Upper lobe of right lung (tissue), 1 donor: ENCODE measurements around the gene NFIC. TPM values are rescaled to one million over a fixed set of nuclear protein-coding genes. Genes with fewer than 3 reads are reported as not detected.
A peak's percentile ranks its signal among the peaks of the same experiment; 100 is the strongest.
"Not testable (repeated sequence)": the region's sequence is repeated elsewhere in the genome, so short reads cannot be mapped to it uniquely, and the experiment has no call there.

Experiments used
- ATAC-seq: fragments of 200-7000 bp; cut with Tn5 transposase; one replicate; pipeline ENCODE4 v1.9.1; 2020; ENCODE audit warnings: mild to moderate bottlenecking, moderate library complexity
- DNase-seq: peaks from one replicate; pipeline ENCODE4 v3.0.0-alpha.2; 2020
- H3K27ac ChIP-seq: fragments of 200-600 bp; one replicate; pipeline ENCODE4 v1.8.0; 2022
- H3K27me3 ChIP-seq: fragments of 200-600 bp; one replicate; pipeline ENCODE4 v1.8.0; 2022; ENCODE audit warnings: mild to moderate bottlenecking
- H3K36me3 ChIP-seq: fragments of 200-600 bp; one replicate; pipeline ENCODE4 v1.8.0; 2022
- H3K4me1 ChIP-seq: fragments of 200-600 bp; one replicate; pipeline ENCODE4 v1.8.0; 2022
- H3K4me3 ChIP-seq: fragments of 200-600 bp; one replicate; pipeline ENCODE4 v1.8.0; 2022; ENCODE audit warnings: mild to moderate bottlenecking
- H3K9me3 ChIP-seq: fragments of 200-600 bp; one replicate; pipeline ENCODE4 v1.8.0; 2022
- intact Hi-C: fragments of 100-400 bp; cut with DNase I; formaldehyde crosslinking; loops from one replicate; pipeline ENCODE4 v1.11.0; 2022
- total RNA-seq: library from RNA; stranded (reverse); fragmentation: NEBNext Ultra II Directional; extraction: Animal tissue kit (Norgen Biotek cat#: 25700); gene quantifications from one replicate; pipeline ENCODE4 v1.2.1, GENCODE V29; 2021
- TF ChIP-seq, protein P1 (sequence below): fragments of 200-600 bp; IDR thresholded peaks from one replicate; pipeline ENCODE4 v1.8.0; 2022; ENCODE audit warnings: antibody characterized with exemption
- donor health status: DM: no; HTN: yes; CAD: no; lungs with severe emphysema.

The NFIC gene
- total RNA-seq, 1 donor from 2014 or later = 150 TPM

DNA sequence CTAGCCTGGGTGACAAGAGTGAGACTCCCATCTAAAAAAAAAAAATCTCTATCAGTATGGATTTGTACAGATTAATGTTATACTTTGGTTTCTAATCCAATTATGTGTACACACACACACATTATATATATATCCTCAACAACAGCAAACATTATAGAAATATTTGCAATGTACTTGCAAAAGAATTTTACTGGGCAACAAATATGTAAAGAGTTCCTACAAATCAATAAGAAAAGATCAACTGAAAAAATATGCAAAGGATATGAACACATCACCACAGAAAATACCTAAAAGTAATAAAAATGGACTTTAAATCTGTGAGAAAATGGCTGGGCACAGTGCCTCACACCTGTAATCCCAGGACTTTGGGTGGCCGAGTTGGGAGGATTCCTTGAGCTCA lies 40.9 kb upstream of the NFIC start:
- TF ChIP-seq, protein P1, sequence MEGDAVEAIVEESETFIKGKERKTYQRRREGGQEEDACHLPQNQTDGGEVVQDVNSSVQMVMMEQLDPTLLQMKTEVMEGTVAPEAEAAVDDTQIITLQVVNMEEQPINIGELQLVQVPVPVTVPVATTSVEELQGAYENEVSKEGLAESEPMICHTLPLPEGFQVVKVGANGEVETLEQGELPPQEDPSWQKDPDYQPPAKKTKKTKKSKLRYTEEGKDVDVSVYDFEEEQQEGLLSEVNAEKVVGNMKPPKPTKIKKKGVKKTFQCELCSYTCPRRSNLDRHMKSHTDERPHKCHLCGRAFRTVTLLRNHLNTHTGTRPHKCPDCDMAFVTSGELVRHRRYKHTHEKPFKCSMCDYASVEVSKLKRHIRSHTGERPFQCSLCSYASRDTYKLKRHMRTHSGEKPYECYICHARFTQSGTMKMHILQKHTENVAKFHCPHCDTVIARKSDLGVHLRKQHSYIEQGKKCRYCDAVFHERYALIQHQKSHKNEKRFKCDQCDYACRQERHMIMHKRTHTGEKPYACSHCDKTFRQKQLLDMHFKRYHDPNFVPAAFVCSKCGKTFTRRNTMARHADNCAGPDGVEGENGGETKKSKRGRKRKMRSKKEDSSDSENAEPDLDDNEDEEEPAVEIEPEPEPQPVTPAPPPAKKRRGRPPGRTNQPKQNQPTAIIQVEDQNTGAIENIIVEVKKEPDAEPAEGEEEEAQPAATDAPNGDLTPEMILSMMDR = no peak
- H3K27me3 ChIP-seq = peaks cover 6% of the 10 kb centered on the region
- no peaks in the 10 kb centered on the region for H3K36me3 ChIP-seq
- ATAC-seq (no peak), DNase-seq (no peak)
- no peak overlapping the region for H3K27ac ChIP-seq
- no peak overlapping the region for H3K4me3 ChIP-seq
- H3K4me1 ChIP-seq = no peaks in the 10 kb centered on the region
- intact Hi-C loops = loop anchor here (5.0 kb wide), 1 partner anchor 107 kb away; no protein-coding TSS in a partner anchor
- H3K9me3 ChIP-seq = no peaks in the 10 kb centered on the region

DNA sequence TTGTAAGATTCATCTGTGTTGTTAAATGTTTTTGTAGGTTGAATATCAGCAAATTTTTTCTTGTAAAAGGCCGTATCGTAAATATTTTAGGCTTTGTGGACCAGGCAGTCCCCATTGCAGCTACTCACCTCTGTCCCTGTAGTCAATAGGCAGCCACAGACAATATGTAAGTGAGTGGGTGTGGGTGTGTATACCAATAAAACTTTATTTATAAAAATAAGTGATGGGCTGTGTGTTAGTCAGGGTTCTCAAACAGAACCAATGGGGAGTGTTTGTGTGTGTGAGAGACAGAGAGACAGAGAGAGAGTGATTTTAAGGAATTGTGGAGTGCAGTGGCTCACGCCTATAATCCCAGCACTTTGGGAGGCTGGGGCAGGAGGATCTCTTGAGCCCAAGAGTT lies 37.6 kb upstream of the NFIC start:
- H3K9me3 ChIP-seq = no peaks in the 10 kb centered on the region
- no peak for DNase-seq
- H3K4me1 ChIP-seq = no peaks in the 10 kb centered on the region
- H3K36me3 ChIP-seq = no peaks in the 10 kb centered on the region
- intact Hi-C loops = loop anchor here (5.0 kb wide), 1 partner anchor 104 kb away; no protein-coding TSS in a partner anchor
- H3K4me3 ChIP-seq = no peak overlapping the region
- H3K27ac ChIP-seq = no peak overlapping the region
- TF ChIP-seq, protein P1 = no peak
- H3K27me3 ChIP-seq = no peaks in the 10 kb centered on the region
- no peak for ATAC-seq

DNA sequence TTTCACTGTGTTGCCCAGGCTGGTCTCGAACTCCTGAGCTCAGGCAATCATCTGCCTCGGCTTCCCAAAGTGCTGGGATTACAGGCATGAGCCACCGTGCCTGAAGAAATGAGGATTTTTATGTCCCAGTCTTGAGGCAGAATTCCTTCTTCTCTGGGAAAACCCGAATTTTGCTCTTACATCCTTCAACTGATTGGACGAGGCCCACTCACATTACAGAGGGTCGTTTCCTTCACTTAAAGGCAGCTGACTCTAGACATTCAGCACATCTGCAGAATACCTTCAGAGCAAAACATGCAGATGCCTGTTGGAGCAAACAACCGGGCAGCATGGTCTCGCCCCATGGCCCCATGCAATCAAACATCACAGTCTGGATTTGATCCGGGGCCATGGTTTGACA lies 36.3 kb upstream of the NFIC start:
- ATAC-seq (no peak), DNase-seq (no peak)
- Histone ChIP-seq H3K9me3 (no peaks in the 10 kb centered on the region), H3K4me3 (no peak overlapping the region), H3K27ac (no peak overlapping the region), H3K36me3 (no peaks in the 10 kb centered on the region), H3K27me3 (no peaks in the 10 kb centered on the region), H3K4me1 (peaks cover 1% of the 10 kb centered on the region)
- TF ChIP-seq, protein P1 = no peak
- intact Hi-C loops = no loop called here

DNA sequence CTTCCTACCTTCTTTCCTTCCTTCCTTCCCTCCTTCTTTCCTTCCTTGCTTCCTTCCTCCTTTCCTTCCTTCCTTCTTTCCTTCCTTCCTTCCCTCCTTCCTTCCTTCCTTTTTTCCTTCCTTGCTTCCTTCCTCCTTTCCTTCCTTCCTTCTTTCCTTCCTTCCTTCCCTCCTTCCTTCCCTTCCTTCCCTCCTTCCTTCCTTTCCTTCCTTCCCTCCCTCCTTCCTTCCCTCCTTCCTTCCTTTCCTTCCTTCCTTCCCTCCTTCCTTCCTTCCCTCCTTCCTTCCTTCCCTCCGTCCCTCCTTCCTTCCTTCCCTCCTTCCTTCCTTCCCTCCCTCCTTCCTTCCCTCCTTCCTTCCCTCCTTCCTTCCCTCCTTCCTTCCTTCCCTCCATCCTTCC lies 34.2 kb upstream of the NFIC start:
- H3K9me3 ChIP-seq, H3K36me3 ChIP-seq, intact Hi-C loops, H3K27ac ChIP-seq, H3K4me3 ChIP-seq, DNase-seq, H3K27me3 ChIP-seq, ATAC-seq: not testable (repeated sequence)
- peaks cover 22% of the 10 kb centered on the region for H3K4me1 ChIP-seq

DNA sequence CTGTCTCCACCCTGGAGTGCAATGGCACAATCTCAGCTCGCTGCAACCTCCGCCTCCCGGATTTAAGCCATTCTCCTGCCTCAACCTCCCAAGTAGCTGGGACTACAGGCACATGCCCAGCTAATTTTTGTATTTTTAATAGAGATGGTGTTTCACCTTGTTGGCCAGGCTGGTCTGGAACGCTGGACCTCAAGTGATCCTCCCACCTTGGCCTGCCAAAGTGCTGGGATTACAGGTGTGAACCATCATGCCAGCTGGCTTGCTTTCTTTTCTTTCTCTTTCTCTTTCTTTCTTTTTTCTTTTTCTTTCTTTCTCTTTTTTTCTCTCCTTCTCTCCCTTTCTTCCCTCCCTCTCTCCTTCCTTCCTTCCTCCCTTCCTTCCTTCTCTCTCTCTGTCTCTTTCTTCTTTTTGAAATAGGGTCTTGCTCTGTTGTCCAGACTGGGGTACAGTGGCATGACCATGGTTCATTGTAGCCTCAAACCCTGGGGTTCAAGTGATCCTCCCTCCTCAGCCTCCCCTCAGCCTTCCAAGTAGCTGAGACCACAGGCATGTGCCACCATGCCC lies 33.3 kb upstream of the NFIC start:
- H3K36me3 ChIP-seq = no peaks in the 10 kb centered on the region
- TF ChIP-seq, protein P1 = no peak
- H3K27ac ChIP-seq = no peak overlapping the region
- ATAC-seq (no peak), DNase-seq (no peak)
- peaks cover 30% of the 10 kb centered on the region for H3K4me1 ChIP-seq
- no peak overlapping the region for H3K4me3 ChIP-seq
- intact Hi-C loops = no loop called here
- no peaks in the 10 kb centered on the region for H3K27me3 ChIP-seq
- H3K9me3 ChIP-seq = no peaks in the 10 kb centered on the region

DNA sequence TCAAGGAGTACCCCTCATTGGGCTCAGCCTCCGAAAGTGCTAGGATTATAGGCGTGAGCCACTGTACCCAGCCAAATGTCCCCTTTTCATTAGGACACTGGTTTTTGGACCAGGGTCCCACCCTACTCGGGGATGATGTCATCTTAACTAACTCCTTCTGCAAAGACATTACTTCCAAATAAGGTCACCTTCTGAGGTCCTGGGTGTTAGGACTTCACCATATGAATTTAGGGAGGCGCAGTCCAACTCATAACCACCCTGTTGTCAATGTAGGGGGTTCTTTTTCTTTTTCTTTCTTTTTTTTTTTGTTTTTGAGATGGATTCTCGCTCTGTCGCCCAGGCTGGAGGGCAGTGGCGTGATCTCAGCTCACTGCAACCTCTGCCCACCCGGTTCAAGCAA lies 32.7 kb upstream of the NFIC start:
- Histone ChIP-seq H3K27me3 (no peaks in the 10 kb centered on the region), H3K4me1 (peaks cover 36% of the 10 kb centered on the region), H3K36me3 (no peaks in the 10 kb centered on the region), H3K27ac (no peak overlapping the region), H3K9me3 (no peaks in the 10 kb centered on the region), H3K4me3 (no peak overlapping the region)
- intact Hi-C loops = no loop called here
- no peak for DNase-seq
- TF ChIP-seq, protein P1 = no peak
- ATAC-seq = no peak

DNA sequence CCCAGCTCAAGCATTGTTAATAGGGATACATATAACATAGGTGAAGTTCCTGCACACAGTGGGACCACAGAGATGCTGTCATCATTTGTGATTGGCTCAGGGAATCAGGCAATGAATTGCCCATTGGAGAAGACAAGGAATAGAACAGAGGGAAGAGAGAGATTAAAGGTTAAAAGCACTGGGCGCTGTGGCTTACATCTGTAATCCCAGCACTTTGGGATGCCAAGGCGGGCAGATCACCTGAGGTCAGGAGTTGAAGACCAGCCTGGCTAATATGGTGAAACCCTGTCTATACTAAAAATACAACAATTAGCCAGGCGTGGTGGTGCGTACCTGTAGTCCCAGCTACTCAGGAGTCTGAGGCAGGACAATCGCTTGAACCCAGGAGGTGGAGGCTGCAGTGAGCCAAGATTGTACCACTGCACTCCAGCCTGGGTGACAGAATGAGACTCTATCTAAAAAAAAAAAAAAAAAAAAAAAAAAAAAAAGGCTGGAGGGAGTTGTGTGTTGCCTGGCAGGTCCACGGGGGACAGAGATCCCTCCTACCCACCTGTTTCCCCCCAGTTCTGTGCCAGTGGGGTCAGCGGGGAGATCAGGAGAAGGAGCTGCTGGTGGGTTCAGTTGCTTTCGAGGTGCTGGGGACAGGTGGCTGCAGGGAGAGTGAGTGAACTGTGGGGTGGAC lies 31.5 kb upstream of the NFIC start:
- ATAC-seq, intact Hi-C loops, H3K27me3 ChIP-seq, H3K4me3 ChIP-seq, DNase-seq, H3K36me3 ChIP-seq, H3K9me3 ChIP-seq: not testable (repeated sequence)
- Histone ChIP-seq H3K4me1 (peaks cover 40% of the 10 kb centered on the region), H3K27ac (peak overlapping the region; percentile 98)
